Uterus (tissue), 2 donors: ENCODE measurements around the gene UNC13A.

Experiments
- POLR2A ChIP-seq, 2 donors: fragments of 450-650 bp; IDR thresholded peaks; one replicate each; pipeline ENCODE4 v1.6.1; 2016; ENCODE audit warnings: antibody characterized with exemption in 2 of 2, mild to moderate bottlenecking in 1 of 2, moderate library complexity in 1 of 2
- TF ChIP-seq, protein P1 (sequence below), 4 experiments: fragments of 200-600 bp in 2 of 4; fragments of 450-650 bp in 2 of 4; sonication (generic) in 2 of 4; IDR thresholded peaks; one replicate each; pipeline ENCODE4 v1.5.1; 2016 to 2019; ENCODE audit warnings: antibody characterized with exemption in 4 of 4, mild to moderate bottlenecking in 2 of 4, moderate library complexity in 1 of 4

DNA sequence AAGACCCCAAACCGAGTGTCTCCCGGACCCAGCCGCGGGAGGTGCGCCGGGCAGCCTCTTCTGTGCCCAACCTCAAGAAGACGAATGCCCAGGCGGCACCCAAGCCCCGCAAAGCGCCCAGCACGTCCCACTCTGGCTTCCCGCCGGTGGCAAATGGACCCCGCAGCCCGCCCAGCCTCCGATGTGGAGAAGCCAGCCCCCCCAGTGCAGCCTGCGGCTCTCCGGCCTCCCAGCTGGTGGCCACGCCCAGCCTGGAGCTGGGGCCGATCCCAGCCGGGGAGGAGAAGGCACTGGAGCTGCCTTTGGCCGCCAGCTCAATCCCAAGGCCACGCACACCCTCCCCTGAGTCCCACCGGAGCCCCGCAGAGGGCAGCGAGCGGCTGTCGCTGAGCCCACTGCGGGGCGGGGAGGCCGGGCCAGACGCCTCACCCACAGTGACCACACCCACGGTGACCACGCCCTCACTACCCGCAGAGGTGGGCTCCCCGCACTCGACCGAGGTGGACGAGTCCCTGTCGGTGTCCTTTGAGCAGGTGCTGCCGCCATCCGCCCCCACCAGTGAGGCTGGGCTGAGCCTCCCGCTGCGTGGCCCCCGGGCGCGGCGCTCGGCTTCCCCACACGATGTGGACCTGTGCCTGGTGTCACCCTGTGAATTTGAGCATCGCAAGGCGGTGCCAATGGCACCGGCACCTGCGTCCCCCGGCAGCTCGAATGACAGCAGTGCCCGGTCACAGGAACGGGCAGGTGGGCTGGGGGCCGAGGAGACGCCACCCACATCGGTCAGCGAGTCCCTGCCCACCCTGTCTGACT lies 39.0 kb upstream of the UNC13A start:
- TF ChIP-seq, protein P1, sequence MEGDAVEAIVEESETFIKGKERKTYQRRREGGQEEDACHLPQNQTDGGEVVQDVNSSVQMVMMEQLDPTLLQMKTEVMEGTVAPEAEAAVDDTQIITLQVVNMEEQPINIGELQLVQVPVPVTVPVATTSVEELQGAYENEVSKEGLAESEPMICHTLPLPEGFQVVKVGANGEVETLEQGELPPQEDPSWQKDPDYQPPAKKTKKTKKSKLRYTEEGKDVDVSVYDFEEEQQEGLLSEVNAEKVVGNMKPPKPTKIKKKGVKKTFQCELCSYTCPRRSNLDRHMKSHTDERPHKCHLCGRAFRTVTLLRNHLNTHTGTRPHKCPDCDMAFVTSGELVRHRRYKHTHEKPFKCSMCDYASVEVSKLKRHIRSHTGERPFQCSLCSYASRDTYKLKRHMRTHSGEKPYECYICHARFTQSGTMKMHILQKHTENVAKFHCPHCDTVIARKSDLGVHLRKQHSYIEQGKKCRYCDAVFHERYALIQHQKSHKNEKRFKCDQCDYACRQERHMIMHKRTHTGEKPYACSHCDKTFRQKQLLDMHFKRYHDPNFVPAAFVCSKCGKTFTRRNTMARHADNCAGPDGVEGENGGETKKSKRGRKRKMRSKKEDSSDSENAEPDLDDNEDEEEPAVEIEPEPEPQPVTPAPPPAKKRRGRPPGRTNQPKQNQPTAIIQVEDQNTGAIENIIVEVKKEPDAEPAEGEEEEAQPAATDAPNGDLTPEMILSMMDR (IDR thresholded peaks at IDR 0.05) = no peak
- TF ChIP-seq POLR2A (IDR thresholded peaks at IDR 0.05) = no peak
